ENCODE results near the gene TNFRSF1A.
A peak's percentile ranks its signal among the peaks of the same experiment; 100 is the strongest.
"Not testable (repeated sequence)": the region's sequence is repeated elsewhere in the genome, so short reads cannot be mapped to it uniquely, and the experiment has no call there.

The TNFRSF1A gene

GRCh38 chr12:6302621-6303020 lies 39.3 kb downstream of the TNFRSF1A start:
- no peak for DNase-seq

DNA sequence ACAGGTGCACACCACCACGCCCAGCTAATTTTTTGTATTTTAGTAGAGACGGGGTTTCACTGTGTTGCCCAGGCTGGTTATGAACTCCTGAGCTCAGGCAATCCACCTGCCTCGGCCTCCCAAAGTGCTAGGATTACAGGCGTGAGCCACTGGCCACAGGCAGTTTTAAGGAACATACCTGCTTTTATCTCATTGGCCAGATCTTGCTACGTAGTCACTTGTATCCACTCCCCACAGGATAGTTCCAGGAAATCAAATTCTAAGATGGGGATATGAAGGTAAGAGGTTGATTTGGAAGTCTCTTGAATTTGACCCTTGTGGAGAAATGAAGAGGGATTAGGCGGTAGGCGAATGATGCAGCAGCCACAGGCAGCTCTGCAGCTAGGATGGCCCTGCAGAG lies 40.2 kb downstream of the TNFRSF1A start:
- DNase-seq: no peak

DNA sequence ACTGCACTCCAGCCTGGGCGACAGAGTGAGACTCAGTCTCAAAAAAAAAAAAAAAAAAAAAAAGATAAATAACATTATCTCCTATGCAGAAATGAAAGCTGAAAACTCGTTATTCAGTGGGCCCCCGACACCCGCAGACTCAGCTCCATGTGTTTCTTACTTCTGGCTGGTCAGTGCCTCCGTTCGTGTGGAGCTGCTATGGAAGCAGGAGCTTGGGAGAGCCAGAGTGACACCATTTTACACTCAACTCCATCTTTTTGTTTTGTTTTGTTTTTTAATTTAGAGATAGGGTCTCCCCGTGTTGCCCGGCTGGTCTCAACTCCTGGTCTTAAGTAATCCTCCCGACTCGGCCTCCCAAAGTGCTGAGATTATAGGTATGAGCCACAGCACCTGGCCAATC lies 44.7 kb downstream of the TNFRSF1A start:
- no peak for DNase-seq

DNA sequence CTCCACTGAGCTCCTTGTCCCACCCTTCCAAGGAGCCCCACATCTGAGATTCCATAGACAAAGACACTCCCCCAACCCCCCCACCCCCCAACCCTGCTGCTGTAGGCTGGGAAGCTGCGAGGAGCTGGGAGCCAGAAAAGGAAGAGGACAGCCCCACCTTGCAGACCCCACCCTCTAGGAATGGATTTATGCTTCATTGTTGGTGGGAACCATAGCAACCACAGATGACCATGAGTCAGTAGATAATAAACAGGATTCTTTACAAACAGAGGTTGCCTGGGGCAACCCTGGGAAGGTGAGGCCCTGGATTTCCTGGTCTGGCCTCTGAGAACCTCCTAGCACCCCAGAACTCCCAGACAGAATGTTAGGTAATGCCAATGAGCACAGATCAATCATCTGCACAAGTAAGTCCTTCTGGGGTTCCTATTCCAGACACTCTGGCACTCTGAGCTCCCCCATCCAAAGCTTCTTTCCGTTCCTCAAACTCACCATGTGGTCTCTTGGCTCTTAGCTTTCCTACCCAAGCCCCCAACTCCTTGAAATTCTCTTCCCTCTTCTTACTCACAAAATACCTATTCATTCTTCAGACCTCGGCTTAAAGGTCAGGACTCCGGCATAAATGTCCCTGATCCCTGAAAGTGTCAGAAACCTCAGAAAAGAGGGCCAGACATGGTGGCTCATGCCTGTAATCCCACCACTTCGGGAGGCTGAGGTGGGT lies 46.6 kb downstream of the TNFRSF1A start:
- no peak for DNase-seq

GRCh38 chr12:6294156-6295093 lies 47.5 kb downstream of the TNFRSF1A start:
- DNase-seq: no peak

DNA sequence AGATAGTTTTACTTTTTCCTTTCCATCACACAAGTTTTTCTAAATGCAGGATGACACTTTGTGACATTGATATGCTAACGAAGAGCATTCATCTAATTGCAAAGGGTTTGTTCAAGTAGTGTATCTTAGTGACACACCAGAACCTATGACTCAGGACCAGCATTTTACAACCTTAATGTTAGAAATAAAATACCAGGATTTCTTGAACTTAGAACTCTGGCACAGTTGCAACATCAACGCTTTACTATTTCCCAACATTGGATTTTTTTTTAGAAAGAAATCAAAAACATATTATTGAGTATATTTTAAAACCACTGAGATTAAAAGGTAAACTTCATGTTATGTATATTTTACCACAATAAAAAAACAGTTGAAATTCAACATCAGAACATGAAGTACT lies 49.3 kb downstream of the TNFRSF1A start:
- no peak for DNase-seq

- DNase-seq: not testable (repeated sequence)
These were observed 52.0 kb downstream of the TNFRSF1A start for GRCh38 chr12:6289906-6290305.

- not testable (repeated sequence) for DNase-seq
These were observed 52.8 kb downstream of the TNFRSF1A start for GRCh38 chr12:6289081-6289480.

DNA sequence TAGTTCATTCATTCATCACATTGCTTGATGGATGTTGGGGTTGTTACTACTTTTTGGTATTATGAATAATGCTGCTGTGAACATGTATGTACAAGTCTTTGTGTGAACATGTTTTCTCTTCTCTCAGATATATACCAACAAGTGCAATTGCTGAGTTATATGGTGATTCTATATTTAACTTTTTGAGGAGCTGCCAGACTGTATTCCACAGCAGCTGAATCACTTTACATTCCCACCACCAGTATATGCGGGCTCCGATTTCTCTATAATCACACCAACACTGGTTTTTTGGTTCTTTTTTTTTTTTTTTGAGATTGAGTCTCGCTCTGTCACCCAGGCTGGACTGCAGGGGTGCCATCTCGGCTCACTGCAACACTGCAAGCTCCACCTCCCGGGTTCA lies 53.6 kb downstream of the TNFRSF1A start:
- no peak for DNase-seq

DNA sequence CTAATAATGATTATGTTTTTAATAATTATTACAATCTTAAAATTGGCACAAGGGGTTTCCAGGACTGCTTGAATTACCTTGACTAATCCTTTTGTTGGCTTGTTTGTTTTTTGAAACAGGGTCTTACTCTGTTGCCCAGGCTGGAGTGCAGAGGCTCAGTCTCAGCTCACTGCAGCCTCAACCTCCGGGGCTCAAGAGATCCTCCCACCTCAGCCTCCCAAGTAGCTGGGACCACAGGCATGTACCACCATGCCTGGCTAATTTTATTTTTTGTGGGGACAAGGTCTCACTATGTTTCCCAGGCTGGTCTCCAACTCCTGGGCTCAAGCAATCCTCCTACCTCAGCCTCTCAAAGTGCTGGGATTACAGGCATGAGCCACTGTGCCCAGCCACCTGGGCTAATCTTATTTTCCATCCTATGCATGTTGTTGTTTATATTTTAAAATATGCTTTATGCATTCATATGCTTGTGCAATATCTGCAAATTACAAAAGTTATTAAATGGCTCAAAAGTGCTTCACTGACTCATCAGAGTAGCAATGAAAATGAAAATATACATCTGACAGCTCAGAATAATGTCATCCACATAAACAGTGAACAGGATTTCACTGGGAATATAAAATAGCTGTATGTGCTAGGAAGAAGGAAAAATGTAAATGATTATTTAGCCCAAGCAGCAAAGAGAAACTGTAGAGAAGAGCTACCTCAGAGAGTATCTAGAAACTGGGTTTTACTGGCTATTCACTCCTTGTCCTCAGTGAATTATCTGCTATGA lies 56.2 kb downstream of the TNFRSF1A start:
- no peak for DNase-seq

GRCh38 chr12:6285063-6285477 lies 56.8 kb downstream of the TNFRSF1A start:
- DNase-seq: peak; percentile 69 to 73

DNA sequence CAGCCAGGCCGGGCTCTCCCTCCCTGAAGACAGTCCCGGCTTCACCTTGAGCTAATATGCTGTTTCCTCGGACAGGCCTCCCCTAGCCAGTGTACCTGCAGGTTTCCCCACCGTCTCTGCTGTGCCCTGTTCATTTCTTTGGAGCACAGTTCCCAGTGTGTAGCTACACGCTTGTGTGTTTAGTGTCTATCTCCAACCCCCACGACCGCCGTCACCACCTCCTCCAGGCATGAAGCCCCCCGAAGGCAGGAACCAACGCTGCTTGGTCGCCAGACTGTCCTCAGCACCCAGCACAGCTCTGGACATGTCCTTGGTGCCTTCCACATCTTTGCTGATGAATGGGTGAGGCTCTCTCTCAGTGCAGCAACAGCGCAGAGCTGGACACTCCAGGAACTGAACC lies 57.6 kb downstream of the TNFRSF1A start:
- no peak for DNase-seq

DNA sequence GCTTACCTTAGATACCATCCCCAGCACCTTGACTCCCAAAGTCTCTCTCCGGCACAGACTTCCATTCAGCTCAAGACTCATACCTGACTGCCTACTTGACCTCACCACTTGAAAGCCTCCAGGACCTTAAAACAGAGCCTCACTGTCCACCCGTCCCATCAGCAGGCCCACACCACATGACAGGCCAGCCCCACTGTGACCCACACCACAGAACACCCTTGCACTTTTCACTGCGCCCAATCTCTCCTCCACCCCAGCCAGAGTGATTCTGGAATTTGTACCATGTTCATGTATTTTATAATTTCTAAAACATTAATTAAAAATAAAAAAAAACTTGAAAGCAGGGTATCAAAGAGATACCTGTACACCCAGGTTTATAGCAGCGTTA lies 59.4 kb downstream of the TNFRSF1A start:
- no peak for DNase-seq

GRCh38 chr12:6281081-6281809 lies 60.6 kb downstream of the TNFRSF1A start:
- no peak for DNase-seq

- no peak for DNase-seq
These were observed 61.2 kb downstream of the TNFRSF1A start for GRCh38 chr12:6280672-6281071.

GRCh38 chr12:6280053-6280469 lies 61.8 kb downstream of the TNFRSF1A start:
- no peak for DNase-seq

DNA sequence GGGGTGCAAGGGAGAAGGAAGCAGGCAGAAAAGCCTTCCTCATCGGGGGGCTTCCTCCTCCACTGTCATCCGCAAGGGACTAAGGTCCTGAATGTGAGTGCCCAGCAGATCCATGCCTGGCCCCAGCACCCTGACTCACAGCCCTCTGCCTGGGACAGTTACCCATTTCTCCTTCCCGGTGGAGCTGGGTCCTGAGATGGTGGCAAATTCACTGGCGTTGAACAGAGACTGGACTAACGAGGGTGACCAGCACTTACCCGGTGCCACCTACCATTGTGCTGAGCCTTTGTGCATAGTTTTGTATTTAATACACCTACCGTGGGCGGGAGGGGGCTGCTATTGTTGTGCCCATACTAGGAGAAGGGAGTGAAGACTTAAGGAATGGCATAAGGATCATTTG lies 62.2 kb downstream of the TNFRSF1A start:
- no peak for DNase-seq

DNA sequence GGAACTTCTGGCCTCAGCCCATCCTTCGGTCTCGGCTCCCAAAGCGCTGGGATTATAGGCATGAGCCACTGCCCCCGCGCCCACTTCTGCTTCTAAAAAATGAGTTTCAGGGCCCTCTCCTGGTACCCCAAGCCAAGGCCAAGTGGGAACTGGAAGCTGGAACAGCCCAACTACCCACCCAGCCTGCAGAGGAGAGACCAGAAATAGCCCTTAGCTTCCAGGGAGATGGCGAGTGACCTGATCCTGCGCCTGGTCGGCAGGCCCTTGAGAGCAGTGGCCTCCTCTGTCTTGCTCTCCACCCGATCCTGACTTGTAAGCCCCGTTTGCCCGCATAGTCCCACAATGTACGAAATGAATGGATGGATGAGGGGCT lies 62.6 kb downstream of the TNFRSF1A start:
- DNase-seq: no peak
